ENCODE results near the gene USH2A. TPM values are rescaled to one million over a fixed set of nuclear protein-coding genes. Genes with fewer than 3 reads are reported as not detected.

Gene USH2A
- polyA plus RNA-seq, 1 donor from 2014 or later, result not detected

GRCh38 chr1:215833941-215834729, 589.1 kb downstream of the USH2A start:
- Mint-ChIP-seq H3K9me3 (peaks cover 0 to 9% (median 6%) of the 10 kb centered on the region in 3 donors), H3K27me3 (no peaks in the 10 kb centered on the region), H3K4me3 (no peak overlapping the region)

GRCh38 chr1:215830226-215830810, 592.9 kb downstream of the USH2A start:
- Mint-ChIP-seq H3K9me3 (peaks cover 0 to 6% (median 5%) of the 10 kb centered on the region in 3 donors), H3K27ac (no peak overlapping the region), H3K36me3 (no peaks in the 10 kb centered on the region), H3K27me3 (no peaks in the 10 kb centered on the region), H3K4me3 (no peak overlapping the region), H3K4me1 (no peaks in the 10 kb centered on the region)

More at GRCh38 chr1:215833941-215834729, 589.1 kb downstream of the USH2A start:
- no peaks in the 10 kb centered on the region for H3K36me3 Mint-ChIP-seq
- no peak overlapping the region for H3K27ac Mint-ChIP-seq
- no peaks in the 10 kb centered on the region for H3K4me1 Mint-ChIP-seq

GRCh38 chr1:215825056-215825455, 598.2 kb downstream of the USH2A start:
- Mint-ChIP-seq H3K36me3 (no peaks in the 10 kb centered on the region), H3K27me3 (no peaks in the 10 kb centered on the region), H3K4me3 (no peak overlapping the region), H3K27ac (no peak overlapping the region), H3K4me1 (no peaks in the 10 kb centered on the region), H3K9me3 (peaks cover 0 to 7% (median 3%) of the 10 kb centered on the region in 3 donors)

DNA sequence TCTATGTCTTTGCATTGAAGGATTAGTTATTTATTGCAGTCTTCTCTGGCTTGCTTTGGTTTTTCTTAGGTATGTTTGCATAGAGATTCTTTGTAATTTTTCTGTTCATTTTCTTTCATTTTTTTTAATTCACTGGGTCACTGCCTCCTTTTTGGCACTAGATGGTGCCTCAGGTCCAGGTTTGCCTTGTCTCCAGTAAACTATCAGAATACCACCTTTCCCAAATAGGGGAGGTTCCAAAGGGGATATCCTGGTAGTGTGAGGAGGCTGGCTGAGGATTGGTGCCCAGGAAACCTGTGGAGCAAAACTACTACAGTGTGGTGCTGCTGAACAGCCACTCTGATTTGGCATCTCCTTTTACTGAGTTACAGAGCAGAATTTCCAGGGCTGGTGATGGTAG, 599.0 kb downstream of the USH2A start:
- Mint-ChIP-seq H3K27ac (no peak overlapping the region), H3K4me1 (no peaks in the 10 kb centered on the region), H3K4me3 (no peak overlapping the region), H3K9me3 (peaks cover 0 to 7% (median 3%) of the 10 kb centered on the region in 3 donors), H3K27me3 (no peaks in the 10 kb centered on the region), H3K36me3 (no peaks in the 10 kb centered on the region)

- H3K9me3 Mint-ChIP-seq, result peaks cover 0 to 10% (median 3%) of the 10 kb centered on the region in 3 donors
- no peaks in the 10 kb centered on the region for H3K36me3 Mint-ChIP-seq
- H3K27ac Mint-ChIP-seq, result no peak overlapping the region
Observed at GRCh38 chr1:215819114-215819513, 604.1 kb downstream of the USH2A start.

DNA sequence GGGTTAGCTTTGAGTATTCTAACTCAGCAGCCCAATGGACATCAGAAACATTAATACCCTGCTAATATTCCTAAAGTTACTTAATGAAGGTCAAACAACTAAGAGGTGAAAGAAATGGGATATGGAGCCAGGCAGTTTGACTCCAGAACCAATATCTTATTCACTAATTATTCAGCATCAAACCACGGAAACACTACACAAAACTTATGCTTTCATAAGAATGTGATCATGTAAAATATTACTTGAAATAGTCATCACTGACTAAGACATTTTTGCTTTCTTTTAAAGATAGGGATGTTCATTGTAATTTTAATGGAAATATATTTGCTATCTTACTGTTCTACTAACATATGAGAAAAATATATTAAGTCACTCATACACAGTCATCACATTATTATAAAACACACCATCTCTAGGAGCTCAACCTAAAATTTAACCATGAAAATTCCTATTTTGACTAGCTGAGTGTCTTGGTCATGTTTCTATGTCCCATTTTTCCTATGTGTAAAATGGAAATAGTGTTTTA, 615.3 kb downstream of the USH2A start:
- Mint-ChIP-seq H3K27ac (no peak overlapping the region), H3K36me3 (no peaks in the 10 kb centered on the region), H3K4me1 (no peaks in the 10 kb centered on the region), H3K4me3 (no peak overlapping the region), H3K27me3 (no peaks in the 10 kb centered on the region), H3K9me3 (peaks cover 4 to 29% (median 6%) of the 10 kb centered on the region in 3 donors)

More at GRCh38 chr1:215819114-215819513, 604.1 kb downstream of the USH2A start:
- Mint-ChIP-seq H3K4me1 (no peaks in the 10 kb centered on the region), H3K27me3 (no peaks in the 10 kb centered on the region), H3K4me3 (no peak overlapping the region)

GRCh38 chr1:215807218-215807617, 616.0 kb downstream of the USH2A start:
- Mint-ChIP-seq H3K4me1 (no peaks in the 10 kb centered on the region), H3K27ac (no peak overlapping the region), H3K36me3 (no peaks in the 10 kb centered on the region), H3K9me3 (peaks cover 3 to 23% (median 6%) of the 10 kb centered on the region in 3 donors), H3K27me3 (no peaks in the 10 kb centered on the region), H3K4me3 (no peak overlapping the region)

- H3K4me1 Mint-ChIP-seq, result no peaks in the 10 kb centered on the region
- no peak overlapping the region for H3K4me3 Mint-ChIP-seq
- no peaks in the 10 kb centered on the region for H3K27me3 Mint-ChIP-seq
- H3K27ac Mint-ChIP-seq, result no peak overlapping the region
- no peaks in the 10 kb centered on the region for H3K36me3 Mint-ChIP-seq
- peaks cover 0 to 12% (median 2%) of the 10 kb centered on the region in 3 donors for H3K9me3 Mint-ChIP-seq
Observed at GRCh38 chr1:215797859-215798258, 625.4 kb downstream of the USH2A start.

DNA sequence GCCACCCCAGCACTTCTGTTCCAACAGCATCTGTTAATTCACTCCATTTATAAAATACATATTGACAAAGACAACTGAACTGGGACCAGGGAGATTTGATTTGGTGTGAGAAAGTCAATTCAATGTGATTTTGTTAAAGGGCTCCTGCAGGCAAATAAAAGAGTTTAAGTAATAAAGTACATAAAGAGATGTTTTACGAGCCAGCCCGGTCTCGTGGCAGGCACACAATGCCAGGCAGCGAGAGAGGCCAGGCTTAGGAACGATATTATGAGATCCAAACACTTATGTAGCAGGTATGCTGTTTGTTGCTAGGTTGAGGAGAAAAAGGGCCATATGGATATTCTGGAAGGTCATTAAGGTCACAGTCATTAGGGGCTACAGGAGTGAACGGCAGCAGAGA, 629.1 kb downstream of the USH2A start:
- H3K4me1 Mint-ChIP-seq, result no peaks in the 10 kb centered on the region
- no peak overlapping the region for H3K4me3 Mint-ChIP-seq
- peaks cover 0 to 5% (median 0%) of the 10 kb centered on the region in 3 donors for H3K9me3 Mint-ChIP-seq
- no peak overlapping the region for H3K27ac Mint-ChIP-seq
- no peaks in the 10 kb centered on the region for H3K36me3 Mint-ChIP-seq
- no peaks in the 10 kb centered on the region for H3K27me3 Mint-ChIP-seq

DNA sequence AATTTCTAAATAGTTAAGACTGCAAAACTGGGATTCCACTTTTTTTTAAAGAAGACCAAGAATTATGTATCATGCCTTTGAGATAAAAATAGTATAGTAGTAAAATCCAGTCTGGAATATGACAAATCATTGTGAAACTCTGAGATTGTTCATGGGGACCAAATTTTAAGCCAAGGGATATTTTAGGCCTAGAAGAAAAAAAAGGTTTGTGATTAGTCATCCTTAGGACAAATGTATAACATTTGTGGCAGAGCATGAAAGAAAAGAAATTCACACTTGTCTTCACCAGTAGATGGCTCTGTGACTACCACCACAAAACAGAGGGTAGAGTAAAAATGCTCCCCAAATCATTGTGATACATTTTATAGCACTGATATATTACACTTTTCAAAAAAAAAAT, 630.1 kb downstream of the USH2A start:
- no peak overlapping the region for H3K4me3 Mint-ChIP-seq
- no peaks in the 10 kb centered on the region for H3K4me1 Mint-ChIP-seq
- H3K36me3 Mint-ChIP-seq, result no peaks in the 10 kb centered on the region
- H3K27ac Mint-ChIP-seq, result no peak overlapping the region
- H3K9me3 Mint-ChIP-seq, result no peaks in the 10 kb centered on the region
- H3K27me3 Mint-ChIP-seq, result no peaks in the 10 kb centered on the region

DNA sequence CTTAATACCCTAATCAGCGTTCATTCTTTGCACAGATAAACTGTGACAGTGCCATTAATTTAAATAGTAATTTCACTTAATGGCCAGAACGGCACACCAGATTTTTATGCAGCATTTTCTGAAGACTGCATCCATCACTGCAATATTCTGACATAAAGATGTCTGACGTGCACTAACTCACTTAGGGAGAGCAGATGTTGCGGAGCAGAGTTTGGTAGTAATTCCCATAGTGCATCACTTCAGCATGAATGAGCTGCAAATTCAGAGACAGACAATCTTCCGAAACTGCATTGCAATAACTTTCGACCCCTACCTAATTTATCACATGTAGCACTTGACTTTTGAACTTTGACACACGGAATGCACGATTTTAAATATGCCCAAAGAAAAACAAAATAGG, 630.8 kb downstream of the USH2A start:
- H3K9me3 Mint-ChIP-seq, result no peaks in the 10 kb centered on the region
- no peak overlapping the region for H3K27ac Mint-ChIP-seq
- no peaks in the 10 kb centered on the region for H3K36me3 Mint-ChIP-seq
- H3K27me3 Mint-ChIP-seq, result no peaks in the 10 kb centered on the region
- H3K4me1 Mint-ChIP-seq, result no peaks in the 10 kb centered on the region
- H3K4me3 Mint-ChIP-seq, result no peak overlapping the region

- Mint-ChIP-seq H3K9me3 (no peaks in the 10 kb centered on the region), H3K4me3 (no peak overlapping the region), H3K4me1 (no peaks in the 10 kb centered on the region), H3K27me3 (no peaks in the 10 kb centered on the region), H3K36me3 (no peaks in the 10 kb centered on the region), H3K27ac (no peak overlapping the region)
Observed at GRCh38 chr1:215789981-215790380, 633.3 kb downstream of the USH2A start.

DNA sequence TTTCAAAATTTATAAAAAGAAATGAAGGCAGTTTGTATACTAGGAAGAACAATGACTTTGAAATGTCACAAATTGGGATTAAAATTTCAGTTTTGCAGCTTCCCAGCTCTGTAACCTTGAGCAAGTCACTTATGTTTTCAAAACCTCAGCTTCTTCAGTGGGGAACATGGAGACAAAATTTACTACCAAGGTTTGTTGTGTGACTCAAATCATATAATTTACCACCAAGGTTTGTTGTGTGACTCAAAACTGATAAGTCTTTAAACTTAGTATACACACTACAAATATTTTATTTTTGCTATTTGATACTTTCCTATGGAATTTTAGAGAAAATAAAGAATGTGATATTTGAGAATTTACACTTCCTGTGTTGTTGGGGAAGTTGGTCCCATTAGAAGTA, 636.3 kb downstream of the USH2A start:
- no peak overlapping the region for H3K4me3 Mint-ChIP-seq
- H3K36me3 Mint-ChIP-seq, result no peaks in the 10 kb centered on the region
- no peaks in the 10 kb centered on the region for H3K9me3 Mint-ChIP-seq
- H3K27me3 Mint-ChIP-seq, result no peaks in the 10 kb centered on the region
- H3K4me1 Mint-ChIP-seq, result no peaks in the 10 kb centered on the region
- H3K27ac Mint-ChIP-seq, result no peak overlapping the region

GRCh38 chr1:215780641-215781040, 642.6 kb downstream of the USH2A start:
- Mint-ChIP-seq H3K27ac (no peak overlapping the region), H3K27me3 (no peaks in the 10 kb centered on the region)

DNA sequence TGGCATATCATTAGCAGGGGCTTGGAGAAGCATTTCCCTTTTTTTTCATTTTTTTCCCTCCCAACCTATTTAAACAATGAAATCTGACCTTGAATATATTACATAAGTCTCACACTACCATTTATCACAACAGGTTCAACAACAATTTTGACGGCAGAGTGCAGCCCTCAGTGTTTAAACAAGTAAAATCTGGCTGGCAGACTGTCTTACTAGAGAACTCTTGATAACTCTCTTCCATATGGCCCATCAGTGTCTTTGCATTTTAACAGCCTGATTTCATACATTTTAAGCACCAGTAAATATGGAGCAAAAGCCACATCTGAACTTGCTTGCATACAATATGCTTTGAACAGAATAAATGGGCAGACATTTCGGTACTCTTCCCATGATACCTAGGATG, 643.1 kb downstream of the USH2A start:
- H3K4me3 Mint-ChIP-seq, result no peak overlapping the region
- no peak overlapping the region for H3K27ac Mint-ChIP-seq
- no peaks in the 10 kb centered on the region for H3K27me3 Mint-ChIP-seq
- H3K36me3 Mint-ChIP-seq, result no peaks in the 10 kb centered on the region
- no peaks in the 10 kb centered on the region for H3K9me3 Mint-ChIP-seq
- no peaks in the 10 kb centered on the region for H3K4me1 Mint-ChIP-seq

More at GRCh38 chr1:215780641-215781040, 642.6 kb downstream of the USH2A start:
- H3K36me3 Mint-ChIP-seq, result no peaks in the 10 kb centered on the region
- H3K4me3 Mint-ChIP-seq, result no peak overlapping the region
- no peaks in the 10 kb centered on the region for H3K9me3 Mint-ChIP-seq
- H3K4me1 Mint-ChIP-seq, result no peaks in the 10 kb centered on the region

- Mint-ChIP-seq H3K36me3 (no peaks in the 10 kb centered on the region), H3K9me3 (no peaks in the 10 kb centered on the region), H3K4me1 (no peaks in the 10 kb centered on the region), H3K27me3 (no peaks in the 10 kb centered on the region), H3K4me3 (no peak overlapping the region), H3K27ac (no peak overlapping the region)
Observed at GRCh38 chr1:215779729-215780128, 643.5 kb downstream of the USH2A start.
